Spinal cord (tissue), 10 donors: Measurements from ENCODE around the gene FANCG. TPM values are rescaled to one million over a fixed set of nuclear protein-coding genes. Genes with fewer than 3 reads are reported as not detected.

Experiments used
- DNase-seq, 6 donors: peaks; one replicate each; pipeline versions ENCODE4 v3.0.0 to v3.0.0-alpha.2; 2013 to 2015; ENCODE audit warnings: low spot score in 6 of 6, low read depth in 4 of 6
- H3K27ac ChIP-seq: one replicate; pipeline ENCODE4 v1.5.1; 2013; ENCODE audit warnings: low read depth, low read length, control low read depth
- H3K27me3 ChIP-seq: one replicate; pipeline ENCODE4 v1.6.1; 2013; ENCODE audit warnings: low read length; ENCODE audit not compliant: control insufficient read depth, insufficient read depth
- H3K36me3 ChIP-seq: one replicate; pipeline ENCODE4 v1.6.1; 2013; ENCODE audit warnings: low read length; ENCODE audit not compliant: control insufficient read depth, insufficient read depth
- H3K4me1 ChIP-seq: one replicate; pipeline ENCODE4 v1.6.1; 2013; ENCODE audit warnings: low read length; ENCODE audit not compliant: control insufficient read depth, insufficient read depth
- H3K4me3 ChIP-seq: one replicate; pipeline ENCODE4 v1.5.1; 2013; ENCODE audit warnings: low read depth, low read length, control low read depth
- H3K9me3 ChIP-seq: one replicate; pipeline ENCODE4 v1.6.1; 2013; ENCODE audit warnings: low read length; ENCODE audit not compliant: control insufficient read depth, insufficient read depth
- WGBS: methylation state at CpG from one replicate; pipeline ENCODE4 v1.1.5; 2013; ENCODE audit warnings: missing lambda C conversion rate; ENCODE audit not compliant: insufficient coverage; 5-methylcytosine and 5-hydroxymethylcytosine counted together
- polyA plus RNA-seq, 2 donors: library from polyadenylated mRNA; unstranded; fragments of 120-200 nt; gene quantifications; one replicate each; pipeline ENCODE4 v1.2.1, GENCODE V29; 2013; ENCODE audit not compliant: insufficient read length in 2 of 2
- total RNA-seq, 2 donors: library from RNA; depleted of rRNA in 1 of 2; stranded (reverse); fragments of 120-200 nt in 1 of 2; fragments of >200 nt in 1 of 2; gene quantifications; one replicate each; pipeline versions ENCODE4 v1.2.3 to v1.2.4, GENCODE V29; 2013 to 2014
- donor health status: healthy.

Gene FANCG
- total and polyA plus RNA-seq, 4 donors = 15.9 to 49.3 (median 38.5) TPM

GRCh38 chr9:35070823-35071813 lies 8.6 kb downstream of the FANCG start:
- no peak for DNase-seq
- Histone ChIP-seq H3K27ac (peak overlapping the region; percentile 95), H3K9me3 (no peaks in the 10 kb centered on the region), H3K4me1 (peaks cover 13% of the 10 kb centered on the region), H3K27me3 (no peaks in the 10 kb centered on the region), H3K4me3 (peak overlapping the region; percentile 86), H3K36me3 (peaks cover 47% of the 10 kb centered on the region)
- 0% methylated on average over 12 of the region's 20 CpGs for WGBS

GRCh38 chr9:35069020-35069419 lies 10.7 kb downstream of the FANCG start:
- DNase-seq = no peak
- H3K4me1 ChIP-seq = peaks cover 13% of the 10 kb centered on the region
- no peak overlapping the region for H3K4me3 ChIP-seq
- H3K27ac ChIP-seq = no peak overlapping the region
- peaks cover 46% of the 10 kb centered on the region for H3K36me3 ChIP-seq
- 92% methylated on average over 3 of the region's 4 CpGs for WGBS
- no peaks in the 10 kb centered on the region for H3K9me3 ChIP-seq
- no peaks in the 10 kb centered on the region for H3K27me3 ChIP-seq

- Histone ChIP-seq H3K36me3 (peaks cover 60% of the 10 kb centered on the region), H3K27ac (no peak overlapping the region), H3K4me1 (peaks cover 13% of the 10 kb centered on the region), H3K27me3 (no peaks in the 10 kb centered on the region), H3K9me3 (no peaks in the 10 kb centered on the region), H3K4me3 (no peak overlapping the region)
- DNase-seq = no peak
- WGBS = no CpG with 5 or more reads among the region's 1 CpG
Measured at GRCh38 chr9:35067056-35067455, 12.7 kb downstream of the FANCG start.

DNA sequence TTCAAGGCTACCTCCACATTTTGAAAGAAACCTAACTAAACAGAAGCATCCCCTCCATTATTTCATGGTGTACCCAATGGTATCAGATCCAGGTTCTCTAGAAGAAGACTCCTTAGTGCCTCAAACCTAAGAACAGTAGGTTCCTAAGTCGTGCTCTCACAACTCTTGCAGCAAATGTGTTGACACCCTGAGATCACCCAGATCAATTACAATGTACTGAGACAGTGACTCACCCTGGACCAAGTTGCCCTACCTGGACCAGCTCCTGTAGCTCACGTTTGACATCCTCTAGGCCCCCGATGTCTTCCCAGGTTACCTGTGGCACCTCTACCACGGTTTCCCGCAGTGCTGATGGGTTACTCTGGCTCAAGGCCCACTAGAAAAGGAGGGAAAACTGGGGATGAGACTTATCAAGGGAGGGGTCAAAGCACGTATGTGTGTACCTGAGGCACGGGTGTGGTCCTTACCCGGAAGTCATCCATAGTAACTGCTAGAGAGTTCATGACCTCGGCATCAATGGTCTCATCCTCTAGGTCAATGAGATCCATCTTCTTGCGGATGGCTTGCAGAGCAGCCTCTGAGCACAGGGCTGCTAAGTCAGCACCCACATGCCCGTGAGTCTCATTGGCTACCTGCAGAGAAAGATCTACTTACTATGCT lies 19.1 kb downstream of the FANCG start:
- no peak for DNase-seq
- H3K9me3 ChIP-seq = no peaks in the 10 kb centered on the region
- no peak overlapping the region for H3K4me3 ChIP-seq
- H3K27ac ChIP-seq = no peak overlapping the region
- H3K36me3 ChIP-seq = peaks cover 88% of the 10 kb centered on the region
- no peaks in the 10 kb centered on the region for H3K4me1 ChIP-seq
- WGBS = 95% methylated on average over 9 of the region's 11 CpGs
- no peaks in the 10 kb centered on the region for H3K27me3 ChIP-seq

DNA sequence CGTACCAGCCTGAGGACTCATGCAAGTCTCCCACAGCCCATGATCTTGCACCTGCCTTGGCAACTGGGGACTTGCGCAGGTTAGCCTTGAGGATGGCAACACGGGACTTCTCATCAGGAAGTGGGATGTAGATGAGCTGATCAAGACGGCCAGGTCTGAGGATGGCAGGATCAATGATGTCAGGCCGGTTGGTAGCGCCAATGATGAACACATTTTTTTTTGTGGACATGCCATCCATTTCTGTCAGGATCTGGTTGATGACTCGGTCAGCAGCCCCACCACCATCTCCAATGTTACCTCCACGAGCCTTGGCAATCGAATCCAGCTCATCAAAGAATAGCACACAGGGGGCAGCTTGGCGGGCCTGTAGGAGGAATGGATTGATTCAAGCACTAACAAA lies 20.3 kb downstream of the FANCG start:
- no peak for DNase-seq
- no peaks in the 10 kb centered on the region for H3K4me1 ChIP-seq
- no peaks in the 10 kb centered on the region for H3K27me3 ChIP-seq
- peaks cover 83% of the 10 kb centered on the region for H3K36me3 ChIP-seq
- WGBS = 100% methylated on average over 8 of the region's 10 CpGs
- no peak overlapping the region for H3K27ac ChIP-seq
- H3K9me3 ChIP-seq = no peaks in the 10 kb centered on the region
- H3K4me3 ChIP-seq = no peak overlapping the region

- H3K36me3 ChIP-seq = peaks cover 72% of the 10 kb centered on the region
- no peaks in the 10 kb centered on the region for H3K27me3 ChIP-seq
- no peaks in the 10 kb centered on the region for H3K4me1 ChIP-seq
- no peaks in the 10 kb centered on the region for H3K9me3 ChIP-seq
- over 99% methylated on average over 8 of the region's 8 CpGs for whole genome bisulfite sequencing
- no peak for DNase-seq
- no peak overlapping the region for H3K4me3 ChIP-seq
- H3K27ac ChIP-seq = no peak overlapping the region
Measured at GRCh38 chr9:35057271-35057620, 22.5 kb downstream of the FANCG start.

DNA sequence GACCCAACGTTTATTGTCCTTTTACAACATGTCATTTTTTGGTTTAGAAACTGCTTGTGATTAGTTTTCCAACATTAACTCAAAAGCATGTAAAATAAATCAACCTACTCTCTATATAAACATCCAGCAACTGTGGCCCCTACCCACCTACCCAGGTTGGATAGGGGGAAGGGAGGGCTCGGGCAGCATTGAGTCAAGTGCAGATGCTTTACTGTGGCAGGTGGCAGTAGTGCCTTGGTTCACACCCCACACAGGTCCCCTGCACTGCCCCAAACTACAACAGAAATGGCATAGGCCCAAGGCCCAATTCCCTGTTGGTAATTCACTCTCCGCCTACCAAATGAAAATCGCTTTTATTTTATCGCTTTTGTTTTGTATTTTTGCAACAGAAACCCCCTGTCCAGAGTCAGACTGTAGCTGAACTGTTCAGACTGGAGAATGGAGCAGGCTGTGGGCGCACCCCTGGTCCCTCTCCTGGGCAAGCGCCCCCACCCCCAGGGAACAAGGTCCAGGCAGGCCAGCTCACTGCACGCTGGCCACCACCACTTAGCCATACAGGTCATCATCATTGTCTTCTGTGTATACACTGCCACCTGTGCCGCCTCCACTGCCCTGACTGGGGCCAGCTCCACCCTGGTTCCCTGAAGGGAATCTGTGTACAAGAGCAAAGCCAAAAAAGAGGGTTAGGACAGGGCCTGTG lies 23.0 kb downstream of the FANCG start:
- H3K27me3 ChIP-seq = no peaks in the 10 kb centered on the region
- 100% methylated on average over 4 of the region's 9 CpGs for WGBS
- peaks cover 71% of the 10 kb centered on the region for H3K36me3 ChIP-seq
- H3K9me3 ChIP-seq = no peaks in the 10 kb centered on the region
- H3K4me3 ChIP-seq = no peak overlapping the region
- no peak overlapping the region for H3K27ac ChIP-seq
- no peaks in the 10 kb centered on the region for H3K4me1 ChIP-seq
- no peak for DNase-seq

- DNase-seq = no peak
- over 99% methylated on average over 8 of the region's 14 CpGs for WGBS
- Histone ChIP-seq H3K4me1 (no peaks in the 10 kb centered on the region), H3K36me3 (peaks cover 63% of the 10 kb centered on the region), H3K27me3 (no peaks in the 10 kb centered on the region), H3K27ac (no peak overlapping the region), H3K9me3 (no peaks in the 10 kb centered on the region), H3K4me3 (no peak overlapping the region)
Measured at GRCh38 chr9:35054871-35055644, 24.7 kb downstream of the FANCG start.

- 79% methylated on average over 4 of the region's 5 CpGs for WGBS
- Histone ChIP-seq H3K4me3 (no peak overlapping the region), H3K27me3 (no peaks in the 10 kb centered on the region), H3K36me3 (peaks cover 63% of the 10 kb centered on the region), H3K9me3 (no peaks in the 10 kb centered on the region), H3K4me1 (no peaks in the 10 kb centered on the region), H3K27ac (no peak overlapping the region)
- no peak for DNase-seq
Measured at GRCh38 chr9:35054185-35054835, 25.4 kb downstream of the FANCG start.
